GM12864 (cell line): Measurements from ENCODE around the gene RCE1.

Source experiments
- DNase-seq: peaks from one replicate; pipeline ENCODE4 v3.0.0-alpha.2; 2011; ENCODE audit warnings: low read depth
- H3K4me3 ChIP-seq: 2 replicates; pipeline ENCODE4 v1.5.1; 2011; ENCODE audit warnings: mild to moderate bottlenecking, low read depth, low read length, control low read depth
- CTCF ChIP-seq: IDR thresholded peaks from 2 replicates; pipeline ENCODE4 v1.5.1; 2011; ENCODE audit warnings: low read depth, mild to moderate bottlenecking, moderate library complexity, low read length, control low read depth, inconsistent platforms; ENCODE audit errors: missing control alignments

Gene RCE1

GRCh38 chr11:66864924-66865697, 21.9 kb downstream of the RCE1 start:
- no peak for DNase-seq
- TF ChIP-seq CTCF, result no peak
- H3K4me3 ChIP-seq, result no peak overlapping the region

- no peak for DNase-seq
- H3K4me3 ChIP-seq, result no peak overlapping the region
- TF ChIP-seq CTCF, result no peak
Observed at GRCh38 chr11:66866007-66866406, 22.8 kb downstream of the RCE1 start.

GRCh38 chr11:66866511-66866986, 23.3 kb downstream of the RCE1 start:
- TF ChIP-seq CTCF, result no peak
- DNase-seq, result no peak
- H3K4me3 ChIP-seq, result no peak overlapping the region

DNA sequence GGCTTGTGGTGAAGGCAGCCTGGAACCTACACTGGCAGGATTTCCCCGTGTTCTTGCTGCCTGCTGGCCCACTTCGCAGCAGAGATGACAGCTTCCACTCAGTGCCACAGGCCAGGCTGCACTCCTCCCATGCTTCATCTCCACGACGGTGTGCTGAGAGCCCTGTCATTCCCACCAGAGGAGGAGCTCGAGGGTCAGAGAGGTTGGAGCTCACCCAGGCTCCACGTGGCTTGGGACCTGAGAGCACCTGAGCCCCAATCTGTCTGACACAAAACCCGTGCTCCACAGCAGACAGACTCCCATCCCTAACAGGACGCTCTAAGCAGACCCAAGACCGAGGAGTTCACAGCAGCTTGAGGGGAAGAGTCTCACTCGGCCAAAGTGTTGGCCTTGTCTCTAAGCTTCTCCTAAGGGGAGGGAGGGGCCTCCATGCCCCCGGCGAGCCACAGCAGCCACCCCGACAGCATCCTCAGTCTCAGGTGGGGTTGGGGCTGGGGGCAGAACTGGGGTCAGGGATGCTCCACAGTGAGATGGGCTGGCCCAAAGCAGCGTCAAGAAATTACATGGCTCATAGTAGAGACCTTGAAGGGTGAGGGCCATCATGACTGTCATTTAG, 24.3 kb downstream of the RCE1 start:
- DNase-seq, result no peak
- peak; percentile 38 for TF ChIP-seq CTCF
- no peak overlapping the region for H3K4me3 ChIP-seq

GRCh38 chr11:66868082-66868725, 25.0 kb downstream of the RCE1 start:
- no peak for TF ChIP-seq CTCF
- no peak overlapping the region for H3K4me3 ChIP-seq

GRCh38 chr11:66868726-66869566, 25.7 kb downstream of the RCE1 start:
- peak; percentile 74 for TF ChIP-seq CTCF
- no peak overlapping the region for H3K4me3 ChIP-seq
- peak; percentile 60 for DNase-seq

More at GRCh38 chr11:66868082-66868725, 25.0 kb downstream of the RCE1 start:
- no peak for DNase-seq
